ENCODE measurements around the gene EIF2AK3. TPM values are rescaled to one million over a fixed set of nuclear protein-coding genes. Genes with fewer than 3 reads are reported as not detected.

EIF2AK3 gene
- total and polyA plus RNA-seq, 2 of the 8 experiments (the other 6 are each of a cell fraction or from before 2014, with no cell fraction given) = 5.8 to 22.8 TPM

DNA sequence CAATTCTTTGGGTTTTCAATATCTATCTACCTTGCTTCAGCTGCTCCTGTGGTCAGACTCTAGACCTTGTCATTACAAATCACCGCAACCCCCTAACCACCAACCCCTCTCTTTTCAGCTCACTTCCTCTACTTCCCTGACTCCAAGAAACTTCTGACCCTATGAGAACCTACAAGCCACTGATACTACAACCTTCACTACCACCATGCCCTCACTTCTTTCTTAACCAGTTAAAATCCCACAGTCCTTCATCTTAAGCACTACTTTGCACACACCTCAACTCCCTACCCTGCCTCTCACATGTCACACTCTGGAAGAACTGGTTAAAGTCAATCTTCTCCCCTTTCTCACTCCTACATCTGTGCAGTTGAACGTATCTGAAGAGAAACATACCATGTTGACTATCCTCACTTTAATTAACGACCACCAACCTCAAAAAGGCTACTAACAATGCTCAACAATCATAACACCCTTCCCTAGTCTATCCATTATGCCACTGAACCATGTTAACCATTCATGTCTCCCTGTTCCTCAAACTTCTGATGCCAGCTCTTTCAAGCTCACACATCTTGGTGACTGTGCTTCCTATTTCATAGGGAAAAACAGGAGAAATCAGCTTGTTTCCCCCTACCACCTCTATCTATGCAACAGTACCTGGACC is 12.6 kb downstream of the EIF2AK3 start (continued):
- TF ChIP-seq NANOG (IDR thresholded peaks at IDR 0.05; ENCODE audit: insufficient read depth, low read depth, low read length, poor library complexity, severe bottlenecking) (no peak), SUZ12 (IDR thresholded peaks at IDR 0.05; ENCODE audit: low read length) (no peak), NRF1 (IDR thresholded peaks at IDR 0.05; ENCODE audit: low read depth, low read length) (no peak), SAP30 (IDR thresholded peaks at IDR 0.05; ENCODE audit: insufficient read depth, insufficient replicate concordance, low read length) (no peak), HDAC2 (IDR thresholded peaks at IDR 0.05; ENCODE audit: borderline replicate concordance in 1 of 2, low read depth in 2 of 2, low read length in 2 of 2) (no peak), CBX5 (IDR thresholded peaks at IDR 0.05; ENCODE audit: low read depth, low read length) (no peak), TCF12 (IDR thresholded peaks at IDR 0.05; ENCODE audit: low read depth, low read length) (no peak)

All from H1 (cell line).